Uterus (tissue), 4 donors: ENCODE data around the gene USP10. TPM values are rescaled to one million over a fixed set of nuclear protein-coding genes. Genes with fewer than 3 reads are reported as not detected.

Experiments used
- DNase-seq, 2 donors: peaks; one replicate each; pipeline ENCODE4 v3.0.0-alpha.2; 2019 to 2020
- H3K27ac ChIP-seq, 2 donors: fragments of 200-600 bp; sonication (generic); 1 replicate in 1 of 2; 2 replicates in 1 of 2; pipeline ENCODE4 v1.5.1; 2016 to 2018
- H3K27me3 ChIP-seq, 2 donors: fragments of 200-600 bp; sonication (generic); one replicate each; pipeline ENCODE4 v1.5.1; 2018 to 2019; ENCODE audit warnings: control low read depth in 1 of 2
- H3K36me3 ChIP-seq, 2 donors: fragments of 200-600 bp; sonication (generic); one replicate each; pipeline ENCODE4 v1.5.1; 2019; ENCODE audit warnings: control low read depth in 1 of 2
- H3K4me1 ChIP-seq, 2 donors: fragments of 200-600 bp; sonication (generic); one replicate each; pipeline ENCODE4 v1.5.1; 2018 to 2019; ENCODE audit warnings: control low read depth in 1 of 2
- H3K4me3 ChIP-seq, 2 donors: fragments of 200-600 bp; sonication (generic); 1 replicate in 1 of 2; 2 replicates in 1 of 2; pipeline ENCODE4 v1.5.1; 2018 to 2019; ENCODE audit warnings: mild to moderate bottlenecking in 1 of 2
- H3K9me3 ChIP-seq, 2 donors: fragments of 200-600 bp; sonication (generic); one replicate each; pipeline ENCODE4 v1.5.1; 2019; ENCODE audit warnings: control low read depth in 1 of 2
- POLR2A ChIP-seq, 2 donors: fragments of 450-650 bp; IDR thresholded peaks; one replicate each; pipeline ENCODE4 v1.6.1; 2016; ENCODE audit warnings: antibody characterized with exemption in 2 of 2, mild to moderate bottlenecking in 1 of 2, moderate library complexity in 1 of 2
- intact Hi-C: fragments of 100-400 bp; cut with DNase I; formaldehyde crosslinking; loops from one replicate; pipeline ENCODE4 v1.15.1; 2023; ENCODE audit warnings: low total_unique reads
- total RNA-seq, 4 donors: library from RNA; depleted of rRNA in 3 of 4; stranded (reverse); fragments of >200 nt in 3 of 4; gene quantifications; one replicate each; pipeline versions ENCODE4 v1.1.0 to v1.2.4, GENCODE V29; 2014 to 2023
- TF ChIP-seq, protein P1 (sequence below), 4 experiments: fragments of 200-600 bp in 2 of 4; fragments of 450-650 bp in 2 of 4; sonication (generic) in 2 of 4; IDR thresholded peaks; one replicate each; pipeline ENCODE4 v1.5.1; 2016 to 2019; ENCODE audit warnings: antibody characterized with exemption in 4 of 4, mild to moderate bottlenecking in 2 of 4, moderate library complexity in 1 of 4
- donor health status: DM: yes; HTN: yes; CAD: no.

USP10 gene
- total RNA-seq, 4 donors from 2014 or later: 12.6 to 83.3 (median 44.2) TPM

DNA sequence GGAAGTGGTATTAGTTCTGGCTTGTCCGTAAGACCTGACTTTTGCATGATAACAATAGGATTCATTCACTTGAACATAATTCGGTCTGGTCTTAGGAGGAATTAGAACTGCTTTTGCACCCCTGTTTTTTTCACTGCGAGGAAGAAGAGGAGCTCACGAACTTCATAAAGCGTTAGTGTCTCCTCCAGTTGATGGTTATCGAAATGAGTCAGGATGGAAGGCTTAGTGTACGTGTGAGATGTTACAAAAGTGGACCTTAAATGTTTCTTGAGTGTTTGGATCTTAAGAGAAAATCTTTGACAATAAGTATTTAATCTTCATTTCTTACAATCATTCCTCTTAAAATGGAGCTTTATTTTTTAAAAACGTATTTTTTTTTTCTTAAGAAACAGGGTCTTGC is 52.8 kb downstream of the USP10 start:
- intact Hi-C loops: loop anchor here (5.0 kb wide), 1 partner anchor 200 kb away; no protein-coding TSS in a partner anchor
- H3K4me1 ChIP-seq: no peaks in the 10 kb centered on the region
- TF ChIP-seq POLR2A (IDR thresholded peaks at IDR 0.05): no peak
- TF ChIP-seq, protein P1, sequence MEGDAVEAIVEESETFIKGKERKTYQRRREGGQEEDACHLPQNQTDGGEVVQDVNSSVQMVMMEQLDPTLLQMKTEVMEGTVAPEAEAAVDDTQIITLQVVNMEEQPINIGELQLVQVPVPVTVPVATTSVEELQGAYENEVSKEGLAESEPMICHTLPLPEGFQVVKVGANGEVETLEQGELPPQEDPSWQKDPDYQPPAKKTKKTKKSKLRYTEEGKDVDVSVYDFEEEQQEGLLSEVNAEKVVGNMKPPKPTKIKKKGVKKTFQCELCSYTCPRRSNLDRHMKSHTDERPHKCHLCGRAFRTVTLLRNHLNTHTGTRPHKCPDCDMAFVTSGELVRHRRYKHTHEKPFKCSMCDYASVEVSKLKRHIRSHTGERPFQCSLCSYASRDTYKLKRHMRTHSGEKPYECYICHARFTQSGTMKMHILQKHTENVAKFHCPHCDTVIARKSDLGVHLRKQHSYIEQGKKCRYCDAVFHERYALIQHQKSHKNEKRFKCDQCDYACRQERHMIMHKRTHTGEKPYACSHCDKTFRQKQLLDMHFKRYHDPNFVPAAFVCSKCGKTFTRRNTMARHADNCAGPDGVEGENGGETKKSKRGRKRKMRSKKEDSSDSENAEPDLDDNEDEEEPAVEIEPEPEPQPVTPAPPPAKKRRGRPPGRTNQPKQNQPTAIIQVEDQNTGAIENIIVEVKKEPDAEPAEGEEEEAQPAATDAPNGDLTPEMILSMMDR (IDR thresholded peaks at IDR 0.05): no peak
- no peaks in the 10 kb centered on the region for H3K27me3 ChIP-seq
- H3K4me3 ChIP-seq: no peak overlapping the region
- no peaks in the 10 kb centered on the region for H3K9me3 ChIP-seq
- no peak for DNase-seq
- no peaks in the 10 kb centered on the region for H3K36me3 ChIP-seq
- H3K27ac ChIP-seq: no peak overlapping the region

DNA sequence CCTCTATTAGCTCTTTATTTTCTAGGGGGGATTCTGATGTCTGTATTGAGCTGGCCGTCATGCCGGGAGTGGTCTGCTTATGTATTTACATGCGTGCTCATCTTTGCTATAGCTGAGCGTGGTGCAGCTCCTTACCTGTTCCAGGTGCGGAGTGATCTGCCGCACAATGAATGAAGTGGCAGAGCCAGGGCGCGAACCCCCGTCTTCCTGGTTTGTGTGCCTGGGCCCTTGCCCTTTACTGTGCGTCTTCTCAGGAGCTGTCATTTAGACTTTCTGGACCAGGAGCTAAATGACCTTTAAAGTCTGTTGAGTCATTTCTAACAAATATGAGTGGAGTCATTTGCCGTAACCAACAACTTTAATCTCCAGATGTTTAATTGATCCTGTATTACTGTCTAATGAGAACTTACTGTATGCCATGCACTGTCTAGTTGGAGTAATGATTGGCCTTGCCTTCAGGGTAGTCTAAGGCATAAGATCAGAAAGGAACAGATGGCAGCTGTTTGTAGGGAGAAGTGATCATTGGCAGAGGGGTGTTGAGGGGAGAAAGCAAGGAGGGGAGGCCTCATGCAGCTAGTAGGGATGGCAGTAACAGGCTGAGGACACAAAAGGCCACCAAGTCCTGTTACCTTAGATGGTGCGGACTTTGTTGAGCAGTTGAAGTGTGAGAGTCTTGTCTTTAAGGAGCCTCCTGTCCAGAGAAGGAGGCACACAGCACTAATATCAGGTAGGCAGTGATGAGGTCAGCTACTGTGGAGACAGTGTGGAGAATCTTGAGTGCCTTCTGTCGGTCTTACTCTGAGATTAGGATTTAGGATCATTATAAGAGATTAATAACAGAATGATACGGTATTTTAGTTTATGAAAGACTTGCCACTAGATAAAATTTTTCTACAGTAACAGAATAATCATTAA is 53.9 kb downstream of the USP10 start:
- no peaks in the 10 kb centered on the region for H3K27me3 ChIP-seq
- no peaks in the 10 kb centered on the region for H3K4me1 ChIP-seq
- no peak overlapping the region for H3K4me3 ChIP-seq
- DNase-seq: no peak
- no peaks in the 10 kb centered on the region for H3K36me3 ChIP-seq
- TF ChIP-seq, protein P1 (IDR thresholded peaks at IDR 0.05): no peak
- no peak for TF ChIP-seq POLR2A (IDR thresholded peaks at IDR 0.05)
- no peaks in the 10 kb centered on the region for H3K9me3 ChIP-seq
- intact Hi-C loops: loop anchor here (5.0 kb wide), 1 partner anchor 199 kb away; no protein-coding TSS in a partner anchor
- peak overlapping the region in 1 of 2 donors; percentile 19 for H3K27ac ChIP-seq

DNA sequence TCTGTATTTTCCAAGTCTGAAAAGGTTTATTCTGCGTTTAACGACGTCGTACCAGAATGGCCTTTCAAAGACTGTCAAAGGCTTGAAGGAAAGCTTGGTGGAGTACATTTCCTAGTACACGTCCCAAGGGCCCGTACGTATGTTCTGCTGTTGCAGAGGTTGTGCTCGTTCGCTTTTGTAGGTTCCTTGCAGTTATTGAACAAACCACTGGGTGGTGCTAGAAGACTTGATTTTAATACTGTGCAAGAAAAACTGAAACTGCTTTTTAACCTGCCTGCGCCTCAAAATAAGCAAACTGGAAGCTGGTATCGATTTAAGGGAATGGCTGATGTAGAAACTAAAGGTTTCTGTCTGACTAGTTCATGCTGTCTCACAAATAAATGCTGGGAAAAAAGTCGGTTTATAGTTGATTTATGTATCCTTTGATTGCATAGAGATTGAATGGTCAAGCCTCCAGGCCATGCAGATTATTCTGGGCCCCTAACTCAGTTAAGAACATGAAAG is 54.6 kb downstream of the USP10 start:
- intact Hi-C loops: loop anchor here (5.0 kb wide), 1 partner anchor 198 kb away; no protein-coding TSS in a partner anchor
- TF ChIP-seq, protein P1 (IDR thresholded peaks at IDR 0.05): peak; percentile 77 to 94 (median 88)
- no peak for TF ChIP-seq POLR2A (IDR thresholded peaks at IDR 0.05)

DNA sequence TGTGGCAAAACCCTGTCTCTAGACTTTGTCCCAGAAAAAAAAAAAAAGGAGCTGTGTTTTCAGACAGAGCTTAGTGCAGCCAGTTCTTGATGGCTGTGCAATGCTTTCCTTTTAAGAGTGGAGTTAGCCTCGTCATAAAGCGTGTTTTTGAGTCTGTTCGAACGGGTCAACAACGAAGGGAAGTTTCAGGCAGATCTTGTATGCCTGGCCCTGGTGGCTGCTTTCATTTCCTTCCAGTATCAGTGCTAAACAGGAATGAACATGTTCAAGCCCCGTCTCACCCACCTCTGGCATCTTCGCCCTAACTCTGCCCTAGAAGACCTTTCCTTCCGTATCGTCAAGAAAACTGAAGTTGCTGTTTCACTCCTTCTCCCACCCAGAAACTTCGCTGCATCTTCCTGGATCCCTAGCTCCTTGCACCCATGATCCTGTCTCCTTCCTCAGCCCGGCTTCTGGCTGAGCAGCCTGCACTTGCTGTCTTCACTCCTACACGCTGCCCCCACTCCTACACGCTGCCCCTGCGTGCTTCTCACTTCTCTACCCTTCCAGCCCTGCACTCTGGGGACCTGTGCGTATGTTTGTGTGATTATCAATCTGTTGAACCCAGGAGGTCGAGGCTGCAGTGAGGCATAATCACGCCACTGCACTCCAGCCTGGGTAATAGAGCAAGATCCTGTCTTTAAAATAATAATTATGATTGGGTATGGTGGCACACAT is 55.3 kb downstream of the USP10 start:
- H3K36me3 ChIP-seq: no peaks in the 10 kb centered on the region
- peak overlapping the region in 1 of 2 donors; percentile 26 for H3K27ac ChIP-seq
- intact Hi-C loops: loop anchor here (5.0 kb wide), 2 partner anchors 197 to 212 kb away; no protein-coding TSS in a partner anchor
- H3K27me3 ChIP-seq: no peaks in the 10 kb centered on the region
- no peak for DNase-seq
- H3K4me1 ChIP-seq: no peaks in the 10 kb centered on the region
- no peaks in the 10 kb centered on the region for H3K9me3 ChIP-seq
- H3K4me3 ChIP-seq: no peak overlapping the region
- no peak for TF ChIP-seq POLR2A (IDR thresholded peaks at IDR 0.05)
- TF ChIP-seq, protein P1 (IDR thresholded peaks at IDR 0.05): no peak

More for the DNA sequence above, 54.6 kb downstream of the USP10 start:
- Histone ChIP-seq H3K9me3 (no peaks in the 10 kb centered on the region), H3K27me3 (no peaks in the 10 kb centered on the region), H3K36me3 (no peaks in the 10 kb centered on the region), H3K4me1 (no peaks in the 10 kb centered on the region), H3K4me3 (no peak overlapping the region), H3K27ac (peak overlapping the region in 1 of 2 donors; percentile 26)
- peak; percentile 55 to 86 for DNase-seq
